COLO668 (cell line): ENCODE results near the gene KRTCAP2.

Experiments
- DNase-seq: peaks from one replicate; lab custom pipeline; 2025; ENCODE audit not compliant: unreplicated experiment; lab: John Stamatoyannopoulos, UW

Gene KRTCAP2

GRCh38 chr1:155184835-155185782 lies 12.0 kb upstream of the KRTCAP2 start:
- DNase-seq = peak; percentile 87

DNA sequence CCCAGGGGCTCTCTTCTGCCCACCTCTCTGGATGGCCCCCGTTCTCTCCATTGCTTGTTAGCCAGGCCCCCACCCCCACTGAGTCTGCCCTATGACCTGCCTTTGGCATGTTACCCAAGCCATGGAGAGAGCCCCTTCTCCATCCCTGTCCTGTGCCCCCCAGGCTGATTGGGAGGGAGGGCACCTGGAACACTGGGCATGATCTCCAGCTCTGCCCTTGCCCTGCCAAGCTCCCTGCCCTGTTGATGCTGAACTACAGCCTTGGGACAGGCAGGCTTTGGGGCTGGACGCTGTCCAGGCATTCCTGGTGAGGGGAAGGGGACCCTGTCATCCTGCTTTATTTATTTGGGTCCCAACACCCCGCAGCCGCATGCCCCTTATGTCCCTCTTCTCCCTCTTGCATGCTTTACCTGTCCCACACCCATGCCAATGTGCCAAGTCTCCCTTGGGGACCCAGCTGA lies 11.3 kb upstream of the KRTCAP2 start:
- no peak for DNase-seq

DNA sequence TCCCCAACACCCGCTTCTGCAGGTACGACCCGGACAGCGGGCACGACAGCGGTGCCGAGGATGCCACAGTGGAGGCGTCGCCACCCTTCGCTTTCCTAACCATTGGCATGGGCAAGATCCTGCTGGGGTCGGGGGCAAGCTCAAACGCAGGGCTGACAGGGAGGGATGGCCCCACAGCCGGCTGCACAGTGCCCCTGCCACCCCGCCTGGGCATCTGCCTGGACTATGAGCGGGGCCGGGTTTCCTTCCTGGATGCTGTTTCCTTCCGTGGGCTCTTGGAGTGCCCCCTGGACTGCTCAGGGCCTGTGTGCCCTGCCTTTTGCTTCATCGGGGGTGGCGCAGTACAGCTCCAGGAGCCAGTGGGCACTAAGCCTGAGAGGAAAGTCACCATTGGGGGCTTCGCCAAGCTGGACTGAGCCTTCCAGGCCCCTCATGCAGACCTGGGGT lies 10.7 kb upstream of the KRTCAP2 start:
- no peak for DNase-seq

- DNase-seq = no peak
Measured at GRCh38 chr1:155182052-155182550, 9.0 kb upstream of the KRTCAP2 start.

DNA sequence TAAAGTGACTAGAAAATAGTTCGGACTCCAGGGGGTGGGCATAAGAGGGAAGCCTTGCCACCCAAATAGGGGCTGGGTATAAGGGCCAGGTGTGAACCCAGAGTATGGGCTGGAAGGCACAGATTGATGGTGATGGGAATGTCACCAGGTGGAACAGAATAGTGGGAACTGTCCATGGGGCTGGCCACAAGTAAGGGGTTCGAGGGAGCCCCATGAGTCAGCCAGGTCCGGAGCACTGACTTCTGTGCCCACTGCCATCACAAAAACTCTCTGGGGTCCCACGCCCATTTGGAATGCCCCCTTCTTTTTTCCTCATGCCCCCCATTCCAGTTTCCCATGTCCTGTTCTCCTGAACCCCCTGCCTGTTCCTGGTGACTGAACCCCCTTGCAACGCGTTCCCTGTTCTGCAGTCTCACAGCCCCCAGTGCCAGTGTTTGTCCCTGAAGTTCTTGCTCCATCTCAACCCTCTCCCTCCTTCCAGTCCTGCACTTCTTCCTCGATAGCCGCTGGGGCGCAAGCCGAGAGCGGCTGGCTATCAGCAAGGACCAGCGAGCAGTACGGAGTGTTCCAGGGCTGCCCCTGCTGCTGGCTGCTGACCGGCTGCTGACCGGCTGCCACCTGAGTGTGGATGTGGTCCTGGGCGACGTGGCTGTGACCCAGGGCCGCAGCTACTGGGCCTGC lies 8.4 kb upstream of the KRTCAP2 start:
- no peak for DNase-seq

- DNase-seq = no peak
Measured at GRCh38 chr1:155179112-155180031, 6.3 kb upstream of the KRTCAP2 start.

DNA sequence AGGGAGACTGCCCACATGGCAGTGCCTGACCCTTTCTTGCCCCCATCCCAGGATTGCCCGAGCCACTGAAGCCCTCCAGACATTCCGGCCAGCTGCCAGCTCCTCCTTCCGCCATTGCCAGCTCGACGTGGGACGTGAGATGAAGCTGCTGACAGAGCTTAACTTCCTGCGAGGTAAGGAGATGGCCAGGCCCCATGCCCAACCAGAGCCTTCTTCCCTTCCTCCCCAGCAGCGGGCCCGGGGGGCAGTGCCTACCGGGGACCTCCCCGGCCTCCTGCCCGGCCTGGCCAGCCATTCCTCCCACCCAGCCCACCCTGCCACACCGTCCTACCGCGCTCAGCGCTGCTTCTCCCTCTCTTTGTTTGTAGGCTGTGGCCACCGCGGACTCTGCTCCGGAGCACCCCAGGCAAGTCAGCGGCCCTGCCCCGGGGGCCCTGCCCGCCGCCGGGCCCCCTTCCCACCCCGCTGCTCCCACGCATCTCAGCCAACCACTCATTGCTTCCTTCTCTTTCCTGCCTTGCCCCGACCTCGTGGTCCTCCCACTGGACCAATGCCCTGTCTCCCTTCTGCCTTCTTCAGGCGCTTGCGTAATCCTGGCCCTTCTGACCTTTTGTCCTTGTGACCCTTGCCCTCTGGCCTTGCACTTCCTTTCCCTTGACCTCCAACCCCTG lies 5.5 kb upstream of the KRTCAP2 start:
- DNase-seq = no peak

DNA sequence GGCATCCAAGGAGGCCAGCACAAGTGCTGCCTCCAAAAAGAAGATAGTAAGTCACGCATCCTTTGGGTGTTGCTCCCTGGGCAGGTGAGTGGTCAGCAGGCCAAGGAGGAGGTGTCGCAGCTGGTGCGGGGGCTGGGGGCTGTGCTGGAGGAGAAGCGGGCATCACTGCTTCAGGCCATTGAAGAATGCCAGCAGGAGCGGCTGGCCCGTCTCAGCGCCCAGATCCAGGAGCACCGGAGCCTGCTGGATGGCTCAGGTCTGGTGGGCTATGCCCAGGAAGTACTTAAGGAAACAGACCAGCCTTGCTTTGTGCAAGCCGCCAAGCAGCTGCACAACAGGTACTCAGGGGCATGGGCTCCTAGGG lies 4.8 kb upstream of the KRTCAP2 start:
- DNase-seq = no peak

DNA sequence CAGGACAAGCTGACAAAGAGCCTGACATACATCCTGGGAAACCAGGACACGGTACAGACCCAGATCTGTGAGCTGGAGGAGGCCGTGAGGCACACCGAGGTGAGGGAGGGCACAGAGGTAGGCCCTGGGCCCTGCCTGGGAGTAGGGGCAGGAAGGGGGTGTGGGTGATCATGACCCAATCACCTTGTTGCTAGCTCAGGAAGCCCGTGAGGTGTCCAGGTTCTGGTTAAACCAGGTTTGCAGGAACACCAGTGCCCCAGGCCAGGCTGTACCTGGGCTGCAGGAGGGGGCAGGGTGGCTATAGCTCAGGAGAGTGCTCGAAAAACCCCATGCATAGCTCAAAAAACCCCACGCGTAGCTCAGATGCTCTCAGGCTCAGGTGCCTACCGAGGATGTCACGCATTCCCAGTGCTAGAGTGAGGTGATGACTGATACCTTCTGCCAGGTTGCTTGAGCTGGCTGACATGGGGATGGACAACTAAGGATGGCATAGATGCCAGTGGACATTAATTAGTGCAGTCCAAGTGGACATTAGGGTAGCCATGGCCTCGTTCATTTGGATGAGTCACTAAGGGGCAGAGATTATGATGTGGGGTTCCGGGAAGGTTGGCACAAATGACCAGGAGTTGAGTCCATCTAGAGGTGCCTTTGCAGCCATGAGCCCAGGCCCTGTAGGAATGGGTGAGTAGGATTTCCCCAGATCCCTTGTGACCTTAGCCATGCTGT lies 4.3 kb upstream of the KRTCAP2 start:
- DNase-seq = no peak

DNA sequence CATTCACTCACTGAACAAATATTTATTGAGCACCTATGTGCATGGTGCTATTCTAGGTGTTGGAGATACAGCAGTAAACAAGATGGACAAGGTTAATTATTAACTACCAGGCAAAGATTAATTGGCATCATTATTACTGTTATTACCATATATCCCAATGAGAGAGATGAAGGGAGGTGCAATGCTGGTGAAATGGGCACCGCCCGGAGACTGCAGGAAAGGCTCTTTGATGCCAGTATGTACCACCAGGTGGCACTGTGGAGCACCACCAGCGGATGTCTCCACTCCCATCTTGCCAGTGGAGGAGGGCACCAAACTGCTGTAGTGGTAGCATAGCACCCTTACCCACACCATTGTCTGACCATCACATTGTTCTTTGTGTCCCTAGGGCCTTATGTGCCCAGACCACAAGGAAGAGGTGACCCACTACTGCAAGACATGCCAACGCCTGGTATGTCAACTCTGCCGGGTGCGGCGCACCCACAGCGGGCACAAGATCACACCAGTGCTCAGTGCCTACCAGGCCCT lies 3.5 kb upstream of the KRTCAP2 start:
- DNase-seq = peak; percentile 96

DNA sequence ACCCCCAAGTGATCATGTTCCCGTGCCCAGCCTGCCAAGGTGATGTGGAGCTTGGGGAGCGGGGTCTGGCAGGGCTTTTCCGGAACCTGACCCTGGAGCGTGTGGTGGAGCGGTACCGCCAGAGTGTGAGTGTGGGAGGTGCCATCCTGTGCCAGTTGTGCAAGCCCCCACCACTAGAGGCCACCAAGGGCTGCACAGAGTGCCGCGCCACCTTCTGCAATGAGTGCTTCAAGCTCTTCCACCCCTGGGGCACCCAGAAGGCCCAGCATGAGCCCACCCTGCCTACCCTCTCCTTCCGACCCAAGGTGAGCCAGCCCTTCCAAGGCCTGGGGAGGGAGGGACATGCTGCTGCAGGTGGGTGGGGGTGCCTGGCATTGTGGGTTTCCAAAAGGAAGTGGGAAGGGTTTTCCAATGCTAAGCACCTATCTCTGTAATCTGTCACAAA lies 2.8 kb upstream of the KRTCAP2 start:
- DNase-seq = peak; percentile 88

- DNase-seq = peak; percentile 62
Measured at GRCh38 chr1:155175281-155175926, 2.3 kb upstream of the KRTCAP2 start.

DNA sequence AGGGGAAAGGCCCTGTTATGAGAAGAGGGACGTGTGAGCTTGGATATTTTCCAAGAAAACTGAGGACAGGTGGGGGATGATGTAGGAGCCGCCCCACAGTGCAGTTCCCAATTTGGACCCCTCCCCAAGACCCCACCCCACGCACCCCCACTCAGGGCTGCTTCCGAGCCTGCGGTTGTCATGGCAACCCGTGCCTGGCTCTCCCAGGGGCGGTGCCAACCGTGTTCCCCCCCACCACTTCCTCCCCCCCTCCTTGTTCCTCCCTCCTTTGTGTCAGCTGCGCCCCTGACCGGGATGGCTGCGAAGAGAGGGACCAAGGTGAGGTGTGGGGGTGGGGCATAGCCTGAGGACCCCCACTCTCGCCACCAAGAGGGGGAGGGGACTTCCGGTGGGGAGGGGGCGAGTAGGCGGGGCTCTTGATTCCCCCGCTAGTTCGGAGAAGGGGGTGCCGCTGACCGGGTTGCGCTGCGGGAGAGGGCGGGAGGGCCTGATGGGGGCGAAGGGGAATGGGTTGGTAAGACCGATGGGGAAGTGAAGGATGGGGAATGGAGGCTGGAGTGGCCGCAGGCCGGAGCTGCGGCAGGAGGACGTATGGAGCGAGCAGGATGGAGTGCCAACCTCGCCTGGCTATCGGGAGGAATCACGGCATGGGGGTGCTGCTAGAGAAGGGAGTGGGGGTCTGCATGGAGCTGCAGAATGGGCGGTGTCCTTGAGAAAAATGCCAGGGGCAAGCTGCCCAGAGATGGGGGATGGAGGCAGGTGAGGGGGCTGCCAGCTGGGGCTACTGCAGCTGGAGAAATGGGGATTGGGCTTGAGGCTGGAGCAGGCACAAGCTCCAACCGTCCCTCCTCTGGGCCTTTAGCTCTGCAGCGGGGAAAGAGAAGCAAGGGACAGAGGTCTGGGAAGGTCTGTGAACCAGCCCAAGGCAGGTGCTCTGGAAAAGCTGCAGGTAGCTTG lies 1.5 kb upstream of the KRTCAP2 start:
- DNase-seq = peak; percentile 88

DNA sequence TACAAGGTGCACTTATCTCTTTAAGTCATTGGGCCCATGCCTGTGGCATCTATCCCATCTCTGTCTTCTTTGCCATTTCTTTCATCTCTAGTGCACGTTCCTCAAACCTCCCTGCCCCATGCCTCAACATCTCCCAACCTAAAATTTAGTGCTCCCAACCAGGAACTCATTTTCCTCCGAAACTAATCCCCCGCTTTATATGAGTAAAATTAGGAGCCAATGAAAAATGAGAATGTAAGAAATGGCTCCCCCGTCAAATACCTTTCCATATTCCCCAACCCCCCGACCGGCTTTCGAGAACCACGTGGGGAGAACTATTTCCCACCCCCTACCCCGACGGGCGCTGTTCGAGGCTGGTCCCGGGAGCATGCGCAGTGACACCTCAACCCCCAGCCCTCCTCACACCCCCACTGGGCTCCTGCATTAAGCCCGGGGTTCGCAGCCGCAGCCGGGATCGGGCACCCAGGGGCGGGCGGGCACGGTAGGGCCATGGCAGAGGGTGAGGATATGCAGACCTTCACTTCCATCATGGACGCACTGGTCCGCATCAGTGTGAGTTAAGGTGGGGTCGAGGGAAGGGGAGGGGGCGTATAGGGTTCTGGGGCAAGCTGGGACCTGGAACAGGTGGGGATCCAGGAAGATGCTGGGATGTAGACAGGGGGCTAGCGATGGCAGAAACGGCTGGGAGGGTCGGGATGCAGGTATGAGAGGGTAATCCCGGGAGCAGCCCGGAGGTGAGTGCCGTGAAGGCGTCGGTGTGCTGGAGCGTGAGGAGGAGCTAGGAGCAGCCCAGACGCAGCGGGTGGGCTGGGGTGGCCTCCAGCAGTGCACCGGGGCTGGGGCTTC lies 597 bp upstream of the KRTCAP2 start, which contains the start of gene TRIM46:
Gene TRIM46 (plus strand): TSS at position 372 of the 846 bp plus-strand sequence. CDS start 118 bp downstream, at position 490.
- peak; percentile 88 for DNase-seq

- no peak for DNase-seq
Measured at GRCh38 chr1:155171836-155172731, 1.0 kb downstream of the KRTCAP2 start.

GRCh38 chr1:155170806-155171205 lies 2.3 kb downstream of the KRTCAP2 start:
- no peak for DNase-seq
